HEK293 (cell line): ENCODE data around the gene TRIM36.

Experiments used
- BCL11B ChIP-seq: fragments of 450-650 bp; formaldehyde crosslinking; IDR thresholded peaks from 2 replicates; pipeline ENCODE4 v1.5.1; 2016; ENCODE audit warnings: low read depth, missing biosample characterization, missing genetic modification characterization
- HOXA7 ChIP-seq: sonication (generic); formaldehyde crosslinking; IDR thresholded peaks from 2 replicates; pipeline ENCODE4 v1.8.1; 2022; ENCODE audit warnings: missing genetic modification reagents, borderline replicate concordance
- KLF16 ChIP-seq: fragments of 450-650 bp; formaldehyde crosslinking; IDR thresholded peaks from 2 replicates; pipeline ENCODE4 v1.5.1; 2017; ENCODE audit warnings: missing biosample characterization, missing genetic modification characterization
- SCRT2 ChIP-seq: fragments of 450-650 bp; formaldehyde crosslinking; IDR thresholded peaks from 2 replicates; pipeline ENCODE4 v1.5.1; 2016; ENCODE audit warnings: missing biosample characterization, missing genetic modification characterization
- YY1 ChIP-seq: fragments of 450-650 bp; formaldehyde crosslinking; IDR thresholded peaks from 2 replicates; pipeline ENCODE4 v1.5.1; 2018; ENCODE audit warnings: missing biosample characterization, missing genetic modification characterization
- ZNF140 ChIP-seq: fragments of 450-650 bp; formaldehyde crosslinking; IDR thresholded peaks from 2 replicates; pipeline ENCODE4 v1.5.1; 2016; ENCODE audit warnings: missing biosample characterization, missing genetic modification characterization
- ZNF274 ChIP-seq, 2 experiments: fragments of 200-500 bp in 1 of 2; fragments of 450-650 bp in 1 of 2; sonication (Bioruptor generic) in 1 of 2; formaldehyde crosslinking in 1 of 2; IDR thresholded peaks; 2 replicates each; pipeline versions ENCODE4 v1.5.1 to v1.6.1; 2014 to 2016; ENCODE audit warnings: borderline replicate concordance in 1 of 2, inconsistent platforms in 1 of 2, low read length in 1 of 2, missing biosample characterization in 1 of 2, missing genetic modification characterization in 1 of 2
- ZNF416 ChIP-seq: fragments of 450-650 bp; formaldehyde crosslinking; IDR thresholded peaks from 2 replicates; pipeline ENCODE4 v1.5.1; 2016; ENCODE audit warnings: missing biosample characterization, missing genetic modification characterization
- TF ChIP-seq, protein P1 (sequence below): fragments of 450-650 bp; formaldehyde crosslinking; IDR thresholded peaks from 2 replicates; pipeline ENCODE4 v1.5.1; 2016; ENCODE audit warnings: missing biosample characterization, missing genetic modification characterization
- TF ChIP-seq, protein P2 (sequence below): fragments of 450-650 bp; formaldehyde crosslinking; optimal IDR thresholded peaks from 2 replicates; pipeline ENCODE3; 2016; ENCODE audit warnings: missing biosample characterization, mild to moderate bottlenecking, missing genetic modification characterization
- TF ChIP-seq, protein P3 (sequence below): fragments of 450-650 bp; formaldehyde crosslinking; IDR thresholded peaks from 2 replicates; pipeline ENCODE4; 2016; ENCODE audit warnings: missing biosample characterization, missing genetic modification characterization
- TF ChIP-seq, protein P4 (sequence below): fragments of 450-650 bp; formaldehyde crosslinking; IDR thresholded peaks from 2 replicates; pipeline ENCODE4 v1.5.1; 2016; ENCODE audit warnings: missing biosample characterization, missing genetic modification characterization

DNA sequence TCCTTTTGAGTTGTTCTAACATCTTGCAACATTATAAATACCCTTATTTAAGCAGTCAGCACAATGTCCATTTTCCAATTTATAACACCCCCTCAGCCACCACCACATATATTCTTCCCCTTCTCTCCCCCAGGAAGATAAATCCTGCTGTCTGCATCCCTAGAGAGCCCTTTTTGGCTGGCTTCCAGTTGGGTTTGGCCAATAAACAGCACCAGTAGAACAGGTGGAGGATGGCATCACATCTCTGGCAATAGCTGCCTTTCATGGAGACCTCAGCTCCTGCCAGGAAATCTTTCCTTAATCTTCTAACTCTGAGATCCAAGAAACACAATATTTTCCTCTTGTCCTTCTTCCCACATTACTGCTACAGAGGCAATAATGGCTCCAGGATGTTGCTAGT lies 53.7 kb downstream of the TRIM36 start:
- TF ChIP-seq, protein P1, sequence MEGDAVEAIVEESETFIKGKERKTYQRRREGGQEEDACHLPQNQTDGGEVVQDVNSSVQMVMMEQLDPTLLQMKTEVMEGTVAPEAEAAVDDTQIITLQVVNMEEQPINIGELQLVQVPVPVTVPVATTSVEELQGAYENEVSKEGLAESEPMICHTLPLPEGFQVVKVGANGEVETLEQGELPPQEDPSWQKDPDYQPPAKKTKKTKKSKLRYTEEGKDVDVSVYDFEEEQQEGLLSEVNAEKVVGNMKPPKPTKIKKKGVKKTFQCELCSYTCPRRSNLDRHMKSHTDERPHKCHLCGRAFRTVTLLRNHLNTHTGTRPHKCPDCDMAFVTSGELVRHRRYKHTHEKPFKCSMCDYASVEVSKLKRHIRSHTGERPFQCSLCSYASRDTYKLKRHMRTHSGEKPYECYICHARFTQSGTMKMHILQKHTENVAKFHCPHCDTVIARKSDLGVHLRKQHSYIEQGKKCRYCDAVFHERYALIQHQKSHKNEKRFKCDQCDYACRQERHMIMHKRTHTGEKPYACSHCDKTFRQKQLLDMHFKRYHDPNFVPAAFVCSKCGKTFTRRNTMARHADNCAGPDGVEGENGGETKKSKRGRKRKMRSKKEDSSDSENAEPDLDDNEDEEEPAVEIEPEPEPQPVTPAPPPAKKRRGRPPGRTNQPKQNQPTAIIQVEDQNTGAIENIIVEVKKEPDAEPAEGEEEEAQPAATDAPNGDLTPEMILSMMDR: no peak
- TF ChIP-seq, protein P2, sequence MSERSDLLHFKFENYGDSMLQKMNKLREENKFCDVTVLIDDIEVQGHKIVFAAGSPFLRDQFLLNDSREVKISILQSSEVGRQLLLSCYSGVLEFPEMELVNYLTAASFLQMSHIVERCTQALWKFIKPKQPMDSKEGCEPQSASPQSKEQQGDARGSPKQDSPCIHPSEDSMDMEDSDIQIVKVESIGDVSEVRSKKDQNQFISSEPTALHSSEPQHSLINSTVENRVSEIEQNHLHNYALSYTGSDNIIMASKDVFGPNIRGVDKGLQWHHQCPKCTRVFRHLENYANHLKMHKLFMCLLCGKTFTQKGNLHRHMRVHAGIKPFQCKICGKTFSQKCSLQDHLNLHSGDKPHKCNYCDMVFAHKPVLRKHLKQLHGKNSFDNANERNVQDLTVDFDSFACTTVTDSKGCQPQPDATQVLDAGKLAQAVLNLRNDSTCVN (tag by site-specific recombination): no peak
- TF ChIP-seq BCL11B (tag by site-specific recombination) (no peak), ZNF274 (IDR thresholded peaks at IDR 0.05; ENCODE audit: low read length) (no peak), ZNF274 (tag by site-specific recombination; IDR thresholded peaks at IDR 0.05; ENCODE audit: borderline replicate concordance) (no peak), KLF16 (tag by site-specific recombination) (no peak), HOXA7 (CRISPR knock-in tag) (no peak), ZNF140 (no peak), ZNF416 (no peak), SCRT2 (tag by site-specific recombination) (no peak), YY1 (tag by site-specific recombination) (no peak)
- TF ChIP-seq, protein P3, sequence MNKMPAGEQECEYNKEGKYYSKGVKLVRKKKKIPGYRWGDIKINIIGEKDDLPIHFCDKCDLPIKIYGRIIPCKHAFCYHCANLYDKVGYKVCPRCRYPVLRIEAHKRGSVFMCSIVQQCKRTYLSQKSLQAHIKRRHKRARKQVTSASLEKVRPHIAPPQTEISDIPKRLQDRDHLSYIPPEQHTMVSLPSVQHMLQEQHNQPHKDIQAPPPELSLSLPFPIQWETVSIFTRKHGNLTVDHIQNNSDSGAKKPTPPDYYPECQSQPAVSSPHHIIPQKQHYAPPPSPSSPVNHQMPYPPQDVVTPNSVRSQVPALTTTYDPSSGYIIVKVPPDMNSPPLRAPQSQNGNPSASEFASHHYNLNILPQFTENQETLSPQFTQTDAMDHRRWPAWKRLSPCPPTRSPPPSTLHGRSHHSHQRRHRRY: no peak
- TF ChIP-seq, protein P4, sequence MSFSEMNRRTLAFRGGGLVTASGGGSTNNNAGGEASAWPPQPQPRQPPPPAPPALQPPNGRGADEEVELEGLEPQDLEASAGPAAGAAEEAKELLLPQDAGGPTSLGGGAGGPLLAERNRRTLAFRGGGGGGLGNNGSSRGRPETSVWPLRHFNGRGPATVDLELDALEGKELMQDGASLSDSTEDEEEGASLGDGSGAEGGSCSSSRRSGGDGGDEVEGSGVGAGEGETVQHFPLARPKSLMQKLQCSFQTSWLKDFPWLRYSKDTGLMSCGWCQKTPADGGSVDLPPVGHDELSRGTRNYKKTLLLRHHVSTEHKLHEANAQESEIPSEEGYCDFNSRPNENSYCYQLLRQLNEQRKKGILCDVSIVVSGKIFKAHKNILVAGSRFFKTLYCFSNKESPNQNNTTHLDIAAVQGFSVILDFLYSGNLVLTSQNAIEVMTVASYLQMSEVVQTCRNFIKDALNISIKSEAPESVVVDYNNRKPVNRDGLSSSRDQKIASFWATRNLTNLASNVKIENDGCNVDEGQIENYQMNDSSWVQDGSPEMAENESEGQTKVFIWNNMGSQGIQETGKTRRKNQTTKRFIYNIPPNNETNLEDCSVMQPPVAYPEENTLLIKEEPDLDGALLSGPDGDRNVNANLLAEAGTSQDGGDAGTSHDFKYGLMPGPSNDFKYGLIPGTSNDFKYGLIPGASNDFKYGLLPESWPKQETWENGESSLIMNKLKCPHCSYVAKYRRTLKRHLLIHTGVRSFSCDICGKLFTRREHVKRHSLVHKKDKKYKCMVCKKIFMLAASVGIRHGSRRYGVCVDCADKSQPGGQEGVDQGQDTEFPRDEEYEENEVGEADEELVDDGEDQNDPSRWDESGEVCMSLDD (tag by site-specific recombination): no peak
